GM06990 (cell line): Measurements from ENCODE around the gene IDUA.
A peak's percentile ranks its signal among the peaks of the same experiment; 100 is the strongest.

ENCODE experiments used
- DNase-seq: peaks from one replicate; pipeline ENCODE4 v3.0.0-alpha.2; 2011; ENCODE audit not compliant: insufficient read length; ENCODE audit errors: extremely low read depth
- H3K27me3 ChIP-seq: replicated peaks from 2 replicates; pipeline ENCODE4 v1.6.0; 2011; ENCODE audit warnings: low read length; ENCODE audit not compliant: control insufficient read depth, insufficient read depth
- H3K36me3 ChIP-seq: 2 replicates; pipeline ENCODE4 v1.5.1; 2011; ENCODE audit warnings: low read length; ENCODE audit not compliant: control insufficient read depth, insufficient read depth
- H3K4me3 ChIP-seq: replicated peaks from 2 replicates; pipeline ENCODE4 v1.5.1; 2011; ENCODE audit warnings: low read depth, mild to moderate bottlenecking, control low read depth, low read length
- TF ChIP-seq, protein P1 (sequence below): IDR thresholded peaks from 2 replicates; pipeline ENCODE4 v1.5.1; 2011; ENCODE audit warnings: low read length, control low read depth, mild to moderate bottlenecking, inconsistent platforms; ENCODE audit not compliant: insufficient read depth, poor library complexity, severe bottlenecking

The IDUA gene

DNA sequence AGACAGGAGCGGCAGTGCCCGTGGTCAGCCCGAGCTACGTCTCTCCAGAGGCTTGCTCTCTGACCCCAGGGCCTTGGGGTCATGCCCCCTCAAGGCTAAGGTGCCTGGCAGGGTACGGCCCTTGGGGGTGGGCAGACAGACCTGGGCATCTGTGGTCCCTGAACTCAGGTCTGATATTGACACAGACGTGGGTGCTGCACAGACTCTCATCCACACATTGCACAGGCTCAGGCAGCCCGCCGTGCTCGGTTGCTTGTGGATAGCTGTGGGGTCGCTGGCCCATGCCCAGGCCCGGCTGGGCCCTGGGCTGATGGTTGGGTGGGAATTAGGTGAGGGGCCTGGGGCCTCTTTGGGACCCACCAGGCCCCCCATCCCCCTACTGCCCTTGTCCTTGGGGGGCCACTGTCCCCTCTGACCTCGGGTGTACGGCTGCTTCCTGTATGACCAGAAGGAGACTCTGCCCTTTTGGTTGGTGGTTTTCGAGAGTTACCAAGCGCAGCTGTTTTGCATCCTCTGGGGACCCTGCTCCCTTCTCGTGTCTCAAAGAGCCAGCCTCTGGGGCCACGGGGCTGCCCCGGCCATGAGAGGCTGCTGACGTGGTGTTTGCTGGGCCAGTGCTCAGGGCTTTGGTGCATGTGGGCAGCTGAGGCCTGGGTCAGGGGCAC, 34.7 kb downstream of the IDUA start:
- TF ChIP-seq, protein P1, sequence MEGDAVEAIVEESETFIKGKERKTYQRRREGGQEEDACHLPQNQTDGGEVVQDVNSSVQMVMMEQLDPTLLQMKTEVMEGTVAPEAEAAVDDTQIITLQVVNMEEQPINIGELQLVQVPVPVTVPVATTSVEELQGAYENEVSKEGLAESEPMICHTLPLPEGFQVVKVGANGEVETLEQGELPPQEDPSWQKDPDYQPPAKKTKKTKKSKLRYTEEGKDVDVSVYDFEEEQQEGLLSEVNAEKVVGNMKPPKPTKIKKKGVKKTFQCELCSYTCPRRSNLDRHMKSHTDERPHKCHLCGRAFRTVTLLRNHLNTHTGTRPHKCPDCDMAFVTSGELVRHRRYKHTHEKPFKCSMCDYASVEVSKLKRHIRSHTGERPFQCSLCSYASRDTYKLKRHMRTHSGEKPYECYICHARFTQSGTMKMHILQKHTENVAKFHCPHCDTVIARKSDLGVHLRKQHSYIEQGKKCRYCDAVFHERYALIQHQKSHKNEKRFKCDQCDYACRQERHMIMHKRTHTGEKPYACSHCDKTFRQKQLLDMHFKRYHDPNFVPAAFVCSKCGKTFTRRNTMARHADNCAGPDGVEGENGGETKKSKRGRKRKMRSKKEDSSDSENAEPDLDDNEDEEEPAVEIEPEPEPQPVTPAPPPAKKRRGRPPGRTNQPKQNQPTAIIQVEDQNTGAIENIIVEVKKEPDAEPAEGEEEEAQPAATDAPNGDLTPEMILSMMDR, result no peak
- Histone ChIP-seq H3K4me3 (no peak overlapping the region), H3K27me3 (no peaks in the 10 kb centered on the region), H3K36me3 (no peaks in the 10 kb centered on the region)
- DNase-seq, result peak; percentile 45

DNA sequence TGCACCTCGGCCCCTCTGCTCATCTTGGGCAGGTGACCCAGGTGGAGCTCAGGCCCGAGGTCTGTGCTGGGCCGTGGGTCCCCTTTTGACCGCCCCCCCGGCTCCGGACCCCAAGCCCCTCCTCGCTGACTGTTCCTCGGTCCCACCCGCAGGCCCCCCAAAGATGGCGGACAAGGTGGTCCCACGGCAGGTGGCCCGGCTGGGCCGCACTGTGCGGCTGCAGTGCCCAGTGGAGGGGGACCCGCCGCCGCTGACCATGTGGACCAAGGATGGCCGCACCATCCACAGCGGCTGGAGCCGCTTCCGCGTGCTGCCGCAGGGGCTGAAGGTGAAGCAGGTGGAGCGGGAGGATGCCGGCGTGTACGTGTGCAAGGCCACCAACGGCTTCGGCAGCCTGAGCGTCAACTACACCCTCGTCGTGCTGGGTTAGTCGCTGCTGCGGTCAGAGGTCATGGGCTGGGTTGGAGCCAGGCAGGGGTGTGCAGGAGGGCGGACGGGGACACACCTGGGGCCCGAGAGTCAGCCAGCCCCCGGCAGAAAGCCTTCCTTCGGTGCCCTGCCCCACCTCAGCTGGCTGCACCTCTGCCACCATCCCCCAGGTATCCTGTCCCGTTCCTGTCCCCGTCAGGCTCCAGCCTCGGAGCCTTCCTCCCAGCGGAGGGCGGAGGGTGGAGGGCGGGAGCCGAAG, 35.4 kb downstream of the IDUA start:
- TF ChIP-seq, protein P1, result no peak
- no peaks in the 10 kb centered on the region for H3K27me3 ChIP-seq
- no peak for DNase-seq
- no peaks in the 10 kb centered on the region for H3K36me3 ChIP-seq
- no peak overlapping the region for H3K4me3 ChIP-seq

DNA sequence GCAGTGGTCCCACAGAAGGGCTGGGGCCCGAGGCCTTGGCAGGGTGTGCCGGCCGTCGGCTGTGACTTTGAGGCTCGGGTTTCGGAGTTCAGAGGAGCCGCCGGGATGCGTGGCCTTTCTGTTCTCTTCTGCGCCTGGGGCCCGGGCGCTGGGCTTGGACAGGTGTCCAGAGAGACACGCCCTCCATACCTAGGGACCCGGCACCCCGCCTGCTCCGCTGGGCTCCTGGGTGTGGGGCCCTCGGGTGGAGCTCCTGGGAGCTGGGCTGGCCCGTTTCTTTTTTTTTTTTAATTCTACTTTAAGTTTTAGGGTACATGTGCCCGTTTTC, 35.9 kb downstream of the IDUA start:
- Histone ChIP-seq H3K27me3 (no peaks in the 10 kb centered on the region), H3K36me3 (no peaks in the 10 kb centered on the region), H3K4me3 (no peak overlapping the region)
- TF ChIP-seq, protein P1, result no peak
- no peak for DNase-seq

DNA sequence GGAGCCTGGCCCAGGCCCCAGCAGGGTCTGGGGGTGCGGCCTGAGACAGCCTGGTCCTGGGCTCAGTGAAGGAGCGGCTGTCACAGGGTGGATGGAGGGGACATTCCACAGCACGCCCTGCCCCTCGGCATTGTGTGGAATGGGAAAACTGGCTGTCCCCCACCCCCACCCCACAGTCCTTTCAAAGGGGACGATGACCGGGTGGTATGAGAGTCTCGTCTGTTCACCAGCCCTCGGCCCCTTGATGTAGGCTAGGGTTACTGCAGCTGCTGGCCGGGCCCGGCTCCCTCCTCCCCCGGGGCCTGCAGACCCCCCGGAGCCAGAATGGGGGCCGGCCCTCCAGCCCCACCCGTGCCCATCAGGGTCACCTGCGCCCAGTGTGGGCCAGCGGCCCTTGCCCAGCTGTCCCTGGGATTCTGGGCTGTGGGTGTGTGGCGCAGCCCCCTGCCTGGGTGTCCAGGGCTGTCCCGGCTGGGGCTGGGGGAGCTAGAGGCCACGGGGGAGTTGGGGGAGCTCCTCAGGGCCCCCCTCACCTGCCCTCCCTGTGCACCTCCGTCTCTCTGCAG, 36.3 kb downstream of the IDUA start:
- no peak for DNase-seq
- TF ChIP-seq, protein P1, result no peak
- Histone ChIP-seq H3K4me3 (no peak overlapping the region), H3K27me3 (no peaks in the 10 kb centered on the region), H3K36me3 (no peaks in the 10 kb centered on the region)

DNA sequence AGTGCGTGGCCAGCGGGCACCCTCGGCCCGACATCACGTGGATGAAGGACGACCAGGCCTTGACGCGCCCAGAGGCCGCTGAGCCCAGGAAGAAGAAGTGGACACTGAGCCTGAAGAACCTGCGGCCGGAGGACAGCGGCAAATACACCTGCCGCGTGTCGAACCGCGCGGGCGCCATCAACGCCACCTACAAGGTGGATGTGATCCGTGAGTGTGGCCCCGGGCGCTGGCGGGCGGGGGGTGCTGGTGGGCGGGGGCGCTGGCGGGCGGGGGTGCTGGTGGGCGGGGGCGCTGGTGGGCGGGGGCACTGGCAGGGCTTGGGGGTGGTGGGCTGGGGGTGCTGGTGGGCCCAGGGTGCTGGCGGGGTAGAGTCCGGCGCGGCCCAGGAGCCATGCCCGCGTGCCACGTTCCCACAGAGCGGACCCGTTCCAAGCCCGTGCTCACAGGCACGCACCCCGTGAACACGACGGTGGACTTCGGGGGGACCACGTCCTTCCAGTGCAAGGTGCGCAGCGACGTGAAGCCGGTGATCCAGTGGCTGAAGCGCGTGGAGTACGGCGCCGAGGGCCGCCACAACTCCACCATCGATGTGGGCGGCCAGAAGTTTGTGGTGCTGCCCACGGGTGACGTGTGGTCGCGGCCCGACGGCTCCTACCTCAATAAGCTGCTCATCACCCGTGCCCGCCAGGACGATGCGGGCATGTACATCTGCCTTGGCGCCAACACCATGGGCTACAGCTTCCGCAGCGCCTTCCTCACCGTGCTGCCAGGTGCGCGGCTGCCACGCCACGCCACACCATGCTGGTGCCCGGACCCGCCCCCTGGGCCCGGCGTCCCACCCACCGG, 37.3 kb downstream of the IDUA start:
- Histone ChIP-seq H3K36me3 (no peaks in the 10 kb centered on the region), H3K27me3 (no peaks in the 10 kb centered on the region), H3K4me3 (no peak overlapping the region)
- no peak for DNase-seq
- TF ChIP-seq, protein P1, result no peak
